ENCODE data around the gene PDE1A. TPM values are rescaled to one million over a fixed set of nuclear protein-coding genes. Genes with fewer than 3 reads are reported as not detected.

PDE1A gene
- total RNA-seq, 1 donor from 2014 or later: 17.3 TPM

DNA sequence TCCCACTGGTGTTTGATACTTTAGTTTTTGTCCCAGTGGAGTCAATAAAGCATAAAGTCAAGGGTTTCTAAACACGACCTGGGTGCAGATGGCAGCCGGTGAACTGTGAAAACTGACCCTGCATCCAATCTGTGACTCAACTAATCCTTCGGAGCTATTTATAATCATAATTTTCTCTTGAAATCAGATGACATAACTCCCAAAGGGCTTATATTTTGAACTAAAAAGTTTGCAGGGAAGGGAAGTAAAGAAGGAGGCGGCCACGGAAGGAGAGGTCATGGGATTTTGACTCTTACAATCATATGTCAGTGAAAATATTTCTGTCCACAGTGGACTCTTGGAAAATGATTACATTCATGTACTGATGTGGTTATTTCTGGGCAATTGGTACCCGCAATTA lies 178.5 kb downstream of the PDE1A start:
- Histone ChIP-seq H3K27ac (replicated peaks) (peak overlapping the region; percentile 62), H3K36me3 (no peaks in the 10 kb centered on the region), H3K4me1 (peaks cover 28% of the 10 kb centered on the region), H3K9me3 (replicated peaks) (no peaks in the 10 kb centered on the region), H3K27me3 (ENCODE audit: low read depth) (no peaks in the 10 kb centered on the region), H3K4me3 (no peak overlapping the region)
- DNase-seq: no peak
- TF ChIP-seq, protein P1, sequence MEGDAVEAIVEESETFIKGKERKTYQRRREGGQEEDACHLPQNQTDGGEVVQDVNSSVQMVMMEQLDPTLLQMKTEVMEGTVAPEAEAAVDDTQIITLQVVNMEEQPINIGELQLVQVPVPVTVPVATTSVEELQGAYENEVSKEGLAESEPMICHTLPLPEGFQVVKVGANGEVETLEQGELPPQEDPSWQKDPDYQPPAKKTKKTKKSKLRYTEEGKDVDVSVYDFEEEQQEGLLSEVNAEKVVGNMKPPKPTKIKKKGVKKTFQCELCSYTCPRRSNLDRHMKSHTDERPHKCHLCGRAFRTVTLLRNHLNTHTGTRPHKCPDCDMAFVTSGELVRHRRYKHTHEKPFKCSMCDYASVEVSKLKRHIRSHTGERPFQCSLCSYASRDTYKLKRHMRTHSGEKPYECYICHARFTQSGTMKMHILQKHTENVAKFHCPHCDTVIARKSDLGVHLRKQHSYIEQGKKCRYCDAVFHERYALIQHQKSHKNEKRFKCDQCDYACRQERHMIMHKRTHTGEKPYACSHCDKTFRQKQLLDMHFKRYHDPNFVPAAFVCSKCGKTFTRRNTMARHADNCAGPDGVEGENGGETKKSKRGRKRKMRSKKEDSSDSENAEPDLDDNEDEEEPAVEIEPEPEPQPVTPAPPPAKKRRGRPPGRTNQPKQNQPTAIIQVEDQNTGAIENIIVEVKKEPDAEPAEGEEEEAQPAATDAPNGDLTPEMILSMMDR (IDR thresholded peaks at IDR 0.05; ENCODE audit: borderline replicate concordance): no peak
- intact Hi-C loops (cut with micrococcal nuclease): no loop called here

DNA sequence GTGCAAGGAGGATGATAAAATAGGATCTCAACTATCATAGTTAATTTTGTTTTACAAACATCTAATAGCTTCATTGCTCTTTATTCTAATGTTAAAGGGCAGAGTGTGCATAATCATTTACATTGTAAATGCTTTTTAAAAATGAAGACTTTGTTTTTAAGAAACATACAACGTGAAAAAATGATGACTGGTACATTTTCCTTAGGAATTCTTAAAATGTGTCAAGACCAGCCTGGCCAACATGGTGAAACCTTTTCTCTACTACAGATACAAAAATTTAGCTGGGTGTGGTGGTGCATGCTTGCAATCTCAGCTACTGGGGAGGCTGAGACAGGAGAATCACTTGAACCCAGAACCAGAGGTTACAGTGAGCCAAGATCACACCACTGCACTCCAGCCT lies 179.0 kb downstream of the PDE1A start:
- Histone ChIP-seq H3K27me3 (ENCODE audit: low read depth) (no peaks in the 10 kb centered on the region), H3K4me1 (peaks cover 28% of the 10 kb centered on the region), H3K36me3 (no peaks in the 10 kb centered on the region), H3K4me3 (no peak overlapping the region), H3K9me3 (replicated peaks) (no peaks in the 10 kb centered on the region), H3K27ac (replicated peaks) (peak overlapping the region; percentile 62)
- TF ChIP-seq, protein P1 (IDR thresholded peaks at IDR 0.05; ENCODE audit: borderline replicate concordance): no peak
- no peak for DNase-seq
- intact Hi-C loops (cut with micrococcal nuclease): no loop called here

DNA sequence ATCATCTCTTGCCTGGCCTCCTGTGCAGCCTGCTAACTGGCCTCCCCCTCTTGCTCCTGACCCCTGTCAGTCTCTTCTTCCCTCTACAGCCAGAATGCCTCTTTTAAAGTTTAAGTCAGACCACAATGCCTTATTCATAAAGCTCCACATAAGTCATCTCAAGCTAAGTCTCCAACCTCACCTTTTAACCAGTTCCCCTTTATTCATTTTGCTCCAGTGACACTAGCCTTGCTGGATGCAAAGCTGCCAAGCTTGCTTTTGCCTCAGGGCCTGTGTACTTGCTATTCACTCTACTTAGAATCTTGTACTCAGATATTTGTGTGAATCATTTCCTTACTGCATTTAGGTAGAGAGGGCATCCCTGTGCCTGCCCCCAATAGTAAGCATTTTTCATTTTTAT lies 180.9 kb downstream of the PDE1A start:
- Histone ChIP-seq H3K4me3 (no peak overlapping the region), H3K4me1 (peaks cover 22% of the 10 kb centered on the region), H3K36me3 (no peaks in the 10 kb centered on the region), H3K9me3 (replicated peaks) (no peaks in the 10 kb centered on the region), H3K27ac (replicated peaks) (no peak overlapping the region), H3K27me3 (ENCODE audit: low read depth) (no peaks in the 10 kb centered on the region)
- intact Hi-C loops (cut with micrococcal nuclease): no loop called here
- TF ChIP-seq, protein P1 (IDR thresholded peaks at IDR 0.05; ENCODE audit: borderline replicate concordance): no peak
- no peak for DNase-seq

DNA sequence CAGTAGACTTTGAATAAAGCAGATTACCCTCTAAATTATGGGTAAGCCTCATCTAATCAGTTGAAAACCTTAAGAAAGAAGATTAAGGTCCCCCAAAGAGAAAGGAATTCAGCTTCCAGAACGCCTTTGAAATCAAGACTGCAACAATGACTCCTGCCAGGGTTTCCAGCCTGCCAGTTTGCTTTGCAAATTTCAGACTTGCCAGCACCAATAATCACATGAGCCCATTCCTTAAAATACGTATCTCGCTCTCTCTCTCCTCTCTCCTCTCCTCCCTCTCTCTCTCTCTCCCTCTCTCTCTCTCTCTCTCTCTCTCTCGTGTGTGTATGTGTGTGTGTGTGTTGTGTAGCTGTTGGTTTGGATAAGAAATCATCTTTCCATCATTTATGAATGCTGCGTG lies 184.2 kb downstream of the PDE1A start:
- Histone ChIP-seq H3K9me3 (replicated peaks) (no peaks in the 10 kb centered on the region), H3K4me3 (no peak overlapping the region), H3K36me3 (no peaks in the 10 kb centered on the region), H3K27ac (replicated peaks) (no peak overlapping the region), H3K4me1 (peaks cover 13% of the 10 kb centered on the region), H3K27me3 (ENCODE audit: low read depth) (no peaks in the 10 kb centered on the region)
- intact Hi-C loops (cut with micrococcal nuclease): no loop called here
- no peak for DNase-seq
- TF ChIP-seq, protein P1 (IDR thresholded peaks at IDR 0.05; ENCODE audit: borderline replicate concordance): no peak

DNA sequence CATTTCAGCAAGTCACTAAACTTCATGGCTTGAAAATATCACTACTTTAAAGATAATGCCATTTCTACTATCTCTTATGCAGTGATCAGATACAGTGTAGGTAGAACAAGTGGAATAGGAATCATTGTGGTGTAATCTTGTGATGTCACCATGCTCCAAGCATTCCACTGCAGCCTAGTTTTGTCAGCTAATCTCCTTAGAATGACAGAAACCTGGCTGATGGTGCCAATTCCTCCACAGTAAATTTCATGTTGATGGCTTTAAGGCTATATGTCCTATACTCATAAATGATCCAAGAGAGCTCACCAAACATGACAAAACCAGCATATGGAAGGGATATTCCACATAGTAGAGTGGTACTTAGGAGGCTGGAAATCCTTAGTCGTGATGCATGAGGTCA lies 184.9 kb downstream of the PDE1A start:
- intact Hi-C loops (cut with micrococcal nuclease): no loop called here
- TF ChIP-seq, protein P1 (IDR thresholded peaks at IDR 0.05; ENCODE audit: borderline replicate concordance): no peak
- no peaks in the 10 kb centered on the region for H3K36me3 ChIP-seq
- H3K27ac ChIP-seq (replicated peaks): no peak overlapping the region
- no peaks in the 10 kb centered on the region for H3K9me3 ChIP-seq (replicated peaks)
- peaks cover 13% of the 10 kb centered on the region for H3K4me1 ChIP-seq
- no peak overlapping the region for H3K4me3 ChIP-seq
- H3K27me3 ChIP-seq (ENCODE audit: low read depth): no peaks in the 10 kb centered on the region
- no peak for DNase-seq

Measured in left ventricle myocardium inferior (tissue), 1 donor.